Mononuclear cell (primary cell): ENCODE data around the gene PADI1. TPM values are rescaled to one million over a fixed set of nuclear protein-coding genes. Genes with fewer than 3 reads are reported as not detected.

Experiments used
- H3K27me3 ChIP-seq: 2 replicates; pipeline ENCODE4 v1.6.0; 2011; ENCODE audit warnings: low read length, control low read depth; ENCODE audit not compliant: insufficient read depth
- H3K4me1 ChIP-seq: 2 replicates; pipeline ENCODE4 v1.5.1; 2011; ENCODE audit warnings: mild to moderate bottlenecking, low read length, control low read depth; ENCODE audit not compliant: insufficient read depth
- H3K4me3 ChIP-seq: 2 replicates; pipeline ENCODE4 v1.5.1; 2011; ENCODE audit warnings: mild to moderate bottlenecking, low read length, moderate library complexity
- H3K9me3 ChIP-seq: 2 replicates; pipeline ENCODE4 v1.5.1; 2011; ENCODE audit warnings: low read depth, mild to moderate bottlenecking, control low read depth, low read length
- total RNA-seq: library from RNA; depleted of rRNA; stranded (reverse); fragments of >200 nt; gene quantifications from one replicate; pipeline ENCODE4 v1.2.3, GENCODE V29; 2012

Gene PADI1
- total RNA-seq: not detected

- H3K4me3 ChIP-seq: no peak within 1 kb of the TSS
- H3K27me3 ChIP-seq: no peaks in the 10 kb centered on the region
- H3K9me3 ChIP-seq: no peaks in the 10 kb centered on the region
- peaks cover 36% of the 10 kb centered on the region for H3K4me1 ChIP-seq
These were observed at the start of gene PADI1 for GRCh38 chr1:17204546-17205440. Gene PADI1 (plus strand): TSS chr1:17205128. CDS start chr1:17205218, 90 bp downstream.

GRCh38 chr1:17155257-17155920 is 49.5 kb upstream of the PADI1 start:
- Histone ChIP-seq H3K4me1 (no peaks in the 10 kb centered on the region), H3K27me3 (no peaks in the 10 kb centered on the region), H3K9me3 (peaks cover 15% of the 10 kb centered on the region), H3K4me3 (no peak overlapping the region)

- Histone ChIP-seq H3K4me1 (no peaks in the 10 kb centered on the region), H3K27me3 (no peaks in the 10 kb centered on the region), H3K4me3 (no peak overlapping the region), H3K9me3 (peaks cover 15% of the 10 kb centered on the region)
These were observed 48.8 kb upstream of the PADI1 start for GRCh38 chr1:17156108-17156507.

- Histone ChIP-seq H3K4me1 (no peaks in the 10 kb centered on the region), H3K9me3 (peaks cover 15% of the 10 kb centered on the region), H3K27me3 (no peaks in the 10 kb centered on the region), H3K4me3 (no peak overlapping the region)
These were observed 46.0 kb upstream of the PADI1 start for GRCh38 chr1:17158961-17159360.

- Histone ChIP-seq H3K9me3 (no peaks in the 10 kb centered on the region), H3K27me3 (no peaks in the 10 kb centered on the region), H3K4me3 (no peak overlapping the region), H3K4me1 (no peaks in the 10 kb centered on the region)
These were observed 43.7 kb upstream of the PADI1 start for GRCh38 chr1:17161137-17161740.

- no peaks in the 10 kb centered on the region for H3K9me3 ChIP-seq
- H3K27me3 ChIP-seq: no peaks in the 10 kb centered on the region
- H3K4me1 ChIP-seq: no peaks in the 10 kb centered on the region
- H3K4me3 ChIP-seq: no peak overlapping the region
These were observed 42.8 kb upstream of the PADI1 start for GRCh38 chr1:17161926-17162800.

- Histone ChIP-seq H3K27me3 (no peaks in the 10 kb centered on the region), H3K4me1 (no peaks in the 10 kb centered on the region), H3K4me3 (no peak overlapping the region), H3K9me3 (no peaks in the 10 kb centered on the region)
These were observed 42.0 kb upstream of the PADI1 start for GRCh38 chr1:17162941-17163340.

GRCh38 chr1:17163371-17163770 is 41.6 kb upstream of the PADI1 start:
- H3K27me3 ChIP-seq: no peaks in the 10 kb centered on the region

GRCh38 chr1:17163789-17164666 is 40.9 kb upstream of the PADI1 start:
- Histone ChIP-seq H3K9me3 (no peaks in the 10 kb centered on the region), H3K27me3 (no peaks in the 10 kb centered on the region), H3K4me3 (no peak overlapping the region), H3K4me1 (no peaks in the 10 kb centered on the region)

More at GRCh38 chr1:17163371-17163770, 41.6 kb upstream of the PADI1 start:
- no peak overlapping the region for H3K4me3 ChIP-seq
- H3K4me1 ChIP-seq: no peaks in the 10 kb centered on the region
- no peaks in the 10 kb centered on the region for H3K9me3 ChIP-seq

- Histone ChIP-seq H3K4me3 (no peak overlapping the region), H3K27me3 (no peaks in the 10 kb centered on the region), H3K4me1 (no peaks in the 10 kb centered on the region), H3K9me3 (no peaks in the 10 kb centered on the region)
These were observed 39.1 kb upstream of the PADI1 start for GRCh38 chr1:17165823-17166222.

GRCh38 chr1:17167041-17167785 is 37.7 kb upstream of the PADI1 start:
- no peaks in the 10 kb centered on the region for H3K27me3 ChIP-seq

GRCh38 chr1:17167786-17168090 is 37.2 kb upstream of the PADI1 start:
- no peaks in the 10 kb centered on the region for H3K9me3 ChIP-seq
- H3K4me3 ChIP-seq: no peak overlapping the region
- H3K4me1 ChIP-seq: no peaks in the 10 kb centered on the region
- no peaks in the 10 kb centered on the region for H3K27me3 ChIP-seq

More at GRCh38 chr1:17167041-17167785, 37.7 kb upstream of the PADI1 start:
- H3K4me3 ChIP-seq: no peak overlapping the region
- H3K4me1 ChIP-seq: no peaks in the 10 kb centered on the region
- no peaks in the 10 kb centered on the region for H3K9me3 ChIP-seq

- no peaks in the 10 kb centered on the region for H3K4me1 ChIP-seq
- H3K4me3 ChIP-seq: no peak overlapping the region
- no peaks in the 10 kb centered on the region for H3K9me3 ChIP-seq
- H3K27me3 ChIP-seq: no peaks in the 10 kb centered on the region
These were observed 36.6 kb upstream of the PADI1 start for GRCh38 chr1:17168091-17168876.
